HG03354 (cell line): Measurements from ENCODE around the gene TMEM101.
"Not testable (repeated sequence)": the region's sequence is repeated elsewhere in the genome, so short reads cannot be mapped to it uniquely, and the experiment has no call there.

Source experiments
- ATAC-seq: cut with Tn5 transposase; IDR thresholded peaks from one replicate; pipeline ENCODE4 v1.9.1; 2021; ENCODE audit warnings: mild to moderate bottlenecking; ENCODE audit not compliant: unreplicated experiment, poor library complexity, severe bottlenecking

The TMEM101 gene

DNA sequence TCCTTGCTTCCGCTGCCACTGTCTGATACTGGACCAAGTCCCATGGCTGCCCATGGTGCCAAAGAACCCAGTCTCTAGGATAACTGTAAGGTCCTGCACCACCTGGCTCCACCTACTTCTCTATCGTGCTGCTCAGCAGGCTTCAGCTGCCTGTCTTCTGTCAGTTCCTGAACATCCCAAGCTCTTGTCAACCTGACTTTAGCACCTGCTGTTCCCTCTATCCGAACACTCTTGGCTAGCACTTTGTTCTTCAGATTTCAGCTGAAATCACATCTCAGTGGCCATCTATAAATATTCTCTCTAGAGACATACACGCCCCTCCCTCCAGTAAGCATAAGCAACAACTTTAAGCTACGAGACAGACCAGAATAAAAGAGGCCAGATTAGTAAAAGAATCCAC, 15.0 kb upstream of the TMEM101 start:
- no peak for ATAC-seq

DNA sequence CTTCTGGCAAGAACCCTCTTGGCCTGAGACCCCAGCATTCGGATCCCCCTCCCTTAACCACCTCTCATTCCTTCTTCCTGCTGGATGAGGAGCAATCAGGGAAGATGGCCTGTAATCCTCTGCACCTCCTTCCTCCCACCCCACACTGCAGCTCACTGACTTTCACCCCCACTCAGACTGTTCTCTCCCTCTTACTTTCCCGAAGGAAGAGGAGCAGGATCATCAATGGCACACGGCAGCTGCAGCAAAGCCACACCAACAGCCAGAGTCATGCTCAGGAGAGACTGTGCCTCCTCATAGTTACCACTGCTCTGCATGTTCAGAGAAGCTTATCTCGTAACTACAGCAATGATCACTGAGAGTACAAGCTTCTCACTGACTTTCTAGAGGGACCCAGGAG, 10.1 kb upstream of the TMEM101 start:
- ATAC-seq: no peak

DNA sequence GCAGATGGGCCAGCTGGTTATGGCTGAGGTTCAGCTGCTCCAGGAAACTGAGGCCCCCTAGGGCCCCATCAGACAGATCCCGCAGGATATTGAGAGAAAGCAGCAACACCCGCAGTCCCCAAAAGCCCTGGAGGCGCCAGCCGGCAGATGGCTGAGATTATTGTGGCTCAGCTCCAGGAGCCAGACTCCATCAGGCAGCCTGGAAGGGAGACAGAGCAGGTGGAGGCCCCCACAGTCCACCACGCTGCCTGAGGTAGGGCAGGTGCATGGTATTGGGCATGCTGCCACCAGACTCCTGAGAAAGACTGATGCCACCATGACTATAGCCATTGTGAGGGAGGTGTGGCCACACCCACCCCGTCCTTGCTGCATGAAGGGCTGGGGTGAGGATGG, 9.5 kb upstream of the TMEM101 start:
- no peak for ATAC-seq

DNA sequence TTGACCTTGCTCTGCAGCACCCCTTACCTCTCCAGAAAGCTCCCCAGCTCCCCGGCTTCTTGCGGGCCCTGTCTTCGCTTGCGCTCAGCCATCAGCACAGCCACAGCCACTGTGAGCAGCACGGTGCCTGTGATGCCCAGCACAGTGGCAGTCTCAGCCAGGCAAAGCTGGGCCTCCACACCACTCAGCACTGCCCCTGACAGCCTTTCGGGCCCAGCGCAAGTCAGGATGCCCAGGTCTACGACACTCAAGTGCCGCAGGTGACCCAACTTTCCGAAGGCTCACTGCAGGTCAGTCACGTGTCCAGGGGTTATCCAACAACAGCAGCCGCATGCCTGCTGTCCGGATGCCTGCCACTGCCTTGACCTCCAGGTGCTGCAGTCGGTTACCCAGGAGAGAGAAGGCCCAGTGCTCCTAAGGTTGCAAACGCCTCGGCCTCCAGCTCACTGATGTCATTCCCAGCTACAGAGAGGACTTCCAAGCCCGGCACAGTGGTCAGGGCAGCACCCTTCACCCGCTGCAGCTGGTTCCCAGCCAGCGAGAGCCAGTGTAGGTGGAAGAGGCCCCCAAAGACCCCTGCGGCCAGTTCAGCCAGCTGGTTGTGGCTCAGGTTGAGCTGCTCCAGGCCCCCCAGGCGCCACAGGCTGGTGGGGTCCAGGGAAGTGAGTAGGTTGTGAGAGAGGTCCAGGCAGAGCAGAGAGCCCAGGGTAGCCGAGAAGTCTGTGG, 8.9 kb upstream of the TMEM101 start:
- ATAC-seq: no peak

DNA sequence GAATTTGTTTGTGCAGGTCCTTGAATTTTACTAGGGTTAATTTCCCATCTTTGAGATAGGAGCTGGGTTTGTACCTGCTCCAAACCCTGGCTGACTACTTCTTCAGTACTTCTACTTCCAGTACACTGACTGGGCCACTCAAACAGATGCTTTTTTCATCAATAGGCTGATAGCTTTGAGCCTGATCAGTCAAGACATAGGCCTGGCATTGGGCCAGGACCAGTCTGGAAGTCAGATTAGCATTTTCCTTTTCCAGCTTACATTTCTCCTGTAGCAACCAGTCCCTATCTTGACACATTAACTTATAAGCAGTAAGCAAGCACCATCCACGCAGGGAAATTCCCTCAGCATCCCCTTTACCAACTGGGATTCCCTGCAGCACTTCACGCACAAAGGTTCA, 7.5 kb upstream of the TMEM101 start:
- no peak for ATAC-seq

DNA sequence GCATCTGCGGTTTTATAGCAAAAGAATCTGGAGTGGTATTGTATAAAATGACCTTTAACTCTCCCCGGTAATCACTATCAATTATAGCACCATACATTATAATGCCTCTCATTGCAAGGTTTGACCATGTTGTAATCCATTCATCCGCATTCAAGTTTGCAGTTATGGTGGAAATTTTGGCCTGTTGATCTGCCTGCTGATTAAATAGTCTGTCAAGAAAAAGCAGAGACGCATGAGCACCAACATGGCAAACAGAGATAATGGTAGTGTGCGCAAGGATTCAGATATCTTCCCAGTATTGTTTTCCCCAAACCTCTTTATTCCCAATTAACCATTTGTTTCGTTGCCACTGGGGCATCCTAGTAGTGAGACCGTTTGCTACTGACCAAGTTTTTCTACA, 6.5 kb upstream of the TMEM101 start:
- ATAC-seq: not testable (repeated sequence)

DNA sequence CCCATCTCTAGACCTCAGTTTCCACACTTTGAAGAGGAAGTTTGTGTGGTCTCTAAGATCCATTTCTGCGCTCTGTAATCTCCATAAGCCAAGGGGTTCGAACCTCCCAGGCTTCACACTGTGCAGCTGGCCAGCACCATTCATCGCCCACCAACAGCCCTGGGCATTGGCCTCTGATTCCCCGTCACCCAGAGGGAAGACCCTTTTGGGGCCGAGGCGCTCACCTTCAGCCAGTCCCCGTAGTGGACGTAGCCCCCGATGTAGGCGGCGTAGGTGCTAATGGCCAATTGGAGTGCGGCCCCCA, 678 bp downstream of the TMEM101 start:
- no peak for ATAC-seq

DNA sequence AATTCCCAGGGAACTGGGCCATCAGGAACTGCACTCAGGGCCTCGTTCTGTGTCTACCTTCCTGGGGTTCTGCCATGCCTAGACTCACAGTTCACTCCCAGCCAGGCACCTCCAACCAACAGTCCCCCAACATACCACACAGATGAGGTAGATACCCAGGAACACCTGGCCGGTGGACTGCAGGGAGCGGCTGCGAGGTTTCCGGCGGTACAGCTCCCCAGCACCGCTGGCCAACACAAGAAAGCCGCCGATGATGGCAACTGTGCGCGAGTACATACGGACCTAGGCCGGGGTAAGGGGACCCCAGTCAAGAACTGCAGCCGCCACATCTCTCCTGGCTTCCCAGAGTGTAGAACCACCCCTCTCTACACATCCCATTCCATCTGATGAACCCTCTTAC, 1.9 kb downstream of the TMEM101 start:
- no peak for ATAC-seq

DNA sequence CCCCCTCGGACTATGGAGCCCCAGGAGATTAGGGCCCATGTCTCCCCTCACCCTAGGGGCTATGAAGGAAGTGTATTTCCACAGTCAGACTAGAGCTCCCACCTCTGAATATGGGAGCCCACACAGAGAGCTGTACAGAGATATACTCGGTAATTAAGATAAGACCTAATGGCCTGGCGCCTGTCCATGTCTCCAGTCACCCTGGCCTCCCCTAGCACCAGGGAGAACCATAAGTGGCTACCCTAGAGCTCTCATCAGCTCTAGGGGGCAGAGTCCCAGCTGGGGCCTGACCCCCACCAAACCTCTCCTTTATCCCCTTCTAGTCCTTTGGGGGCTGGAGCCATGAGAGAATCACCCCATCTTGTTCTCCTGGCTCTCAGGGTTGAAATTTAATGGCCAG, 2.4 kb downstream of the TMEM101 start:
- ATAC-seq: no peak

DNA sequence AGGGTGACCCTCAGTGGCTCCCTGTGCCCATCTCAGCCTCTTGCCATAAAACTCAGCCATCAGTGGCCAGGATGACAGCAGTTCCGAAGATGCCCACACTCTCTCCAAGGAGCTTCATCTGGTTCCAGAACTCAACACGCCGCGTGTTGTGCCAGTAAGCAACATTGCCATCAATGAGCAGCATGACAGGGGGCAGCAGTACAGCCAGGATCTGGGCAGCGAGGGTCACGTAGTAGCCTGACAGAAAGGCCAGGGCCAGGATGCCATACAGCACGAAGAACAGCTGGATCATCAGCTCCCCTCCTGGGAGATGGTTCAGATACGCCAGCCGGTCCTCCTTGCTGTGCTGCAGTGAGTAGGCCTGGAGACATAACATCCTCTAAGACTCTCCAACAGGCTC, 2.9 kb downstream of the TMEM101 start:
- ATAC-seq: no peak

DNA sequence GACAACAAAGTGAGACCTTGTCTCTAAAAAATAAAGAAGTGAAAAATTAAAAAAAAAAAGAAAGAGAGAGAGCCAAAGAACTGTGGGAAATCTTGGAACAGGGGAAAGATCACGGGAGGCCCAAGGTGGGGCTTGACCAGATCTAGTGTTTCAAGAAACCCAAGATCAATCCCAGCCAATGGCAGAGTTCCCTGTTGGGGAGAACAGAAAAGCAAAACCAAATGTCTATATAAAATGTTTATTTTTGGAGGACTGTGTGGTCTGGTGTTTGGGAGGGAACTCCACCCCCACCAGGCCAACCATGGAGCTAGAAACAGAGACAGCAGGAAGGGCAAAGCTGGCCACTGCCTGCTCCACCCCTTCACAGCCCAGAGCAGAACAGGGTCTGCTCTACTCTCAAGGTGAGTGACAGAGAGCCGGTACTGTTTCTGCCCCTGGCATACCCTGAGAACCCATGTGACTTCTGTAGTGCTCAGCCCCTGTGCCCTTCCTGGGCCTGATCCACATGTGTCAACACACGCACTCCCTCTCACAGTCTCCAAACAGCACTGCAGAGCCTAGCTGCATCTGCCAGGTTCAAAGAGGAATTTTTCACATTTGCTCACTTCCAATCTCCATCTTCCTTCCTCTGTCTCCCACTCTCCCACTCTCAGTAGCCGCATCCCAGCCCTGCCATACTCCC, 3.7 kb downstream of the TMEM101 start:
- ATAC-seq: no peak

DNA sequence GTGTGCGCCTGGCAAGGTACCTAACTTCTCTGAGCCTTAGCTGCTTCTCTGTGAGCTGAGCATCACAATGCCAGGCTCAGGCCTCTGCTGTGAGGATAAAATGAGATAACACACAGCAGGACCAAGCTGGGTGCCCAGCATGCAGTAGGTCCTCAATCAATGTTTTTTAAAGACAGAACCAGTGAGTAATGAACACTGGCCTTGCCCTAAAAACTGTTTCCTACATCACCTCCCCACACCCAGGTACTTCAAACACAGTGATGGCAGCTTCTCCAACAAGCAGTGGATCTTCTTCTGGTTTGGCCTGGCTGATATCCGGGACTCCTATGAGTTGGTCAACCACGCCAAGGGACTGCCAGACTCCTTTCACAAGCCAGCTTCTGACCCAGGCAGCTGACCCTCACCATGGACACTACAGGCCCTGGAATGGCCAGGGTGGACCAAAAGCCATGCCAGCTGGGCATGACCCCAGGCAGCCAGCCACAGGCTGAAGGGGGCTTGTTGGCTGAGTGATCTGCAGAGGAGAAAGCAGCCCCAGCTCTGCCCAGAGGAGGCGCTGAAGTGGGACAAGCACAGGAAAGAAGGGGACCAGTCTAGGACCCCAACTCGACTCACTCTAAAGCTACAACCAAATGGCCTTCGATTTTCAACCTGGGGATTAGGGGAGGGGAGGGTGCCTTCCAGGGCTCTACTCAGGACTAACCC, 6.4 kb downstream of the TMEM101 start:
- ATAC-seq: no peak

DNA sequence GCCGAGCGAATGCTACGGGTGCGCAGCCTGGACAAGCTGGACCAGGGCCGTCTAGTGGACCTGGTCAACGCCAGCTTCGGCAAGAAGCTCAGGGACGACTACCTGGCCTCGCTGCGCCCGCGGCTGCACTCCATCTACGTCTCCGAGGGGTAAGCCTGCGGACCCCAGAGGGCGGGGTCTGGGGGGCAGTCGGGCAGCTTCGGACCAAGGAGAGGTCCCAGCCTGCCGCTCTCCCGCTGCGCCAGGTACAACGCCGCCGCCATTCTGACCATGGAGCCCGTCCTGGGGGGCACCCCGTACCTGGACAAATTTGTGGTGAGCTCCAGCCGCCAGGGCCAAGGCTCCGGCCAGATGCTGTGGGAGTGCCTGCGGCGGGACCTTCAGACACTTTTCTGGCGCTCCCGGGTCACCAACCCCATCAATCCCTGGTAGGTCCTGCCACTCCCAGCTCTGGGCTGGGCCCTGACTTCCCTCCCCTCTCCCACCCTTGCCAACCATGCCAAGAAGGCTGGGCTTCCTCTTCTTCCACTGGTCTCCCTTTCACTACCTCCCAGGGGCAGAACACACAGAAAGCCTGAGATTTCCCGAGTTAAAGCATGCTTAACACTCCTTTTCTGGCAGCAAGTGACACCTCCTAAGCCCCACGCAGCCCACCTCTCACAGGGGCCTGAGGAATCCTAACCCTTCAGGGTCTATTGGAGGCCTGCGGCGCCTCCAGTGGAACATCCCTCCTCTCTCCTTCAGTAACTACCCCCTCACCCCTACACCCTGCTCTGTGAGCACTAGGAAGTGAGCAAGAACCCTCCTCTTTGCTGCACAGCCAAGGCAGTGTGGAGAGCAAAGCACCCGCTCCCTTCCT, 7.2 kb downstream of the TMEM101 start:
- ATAC-seq: no peak

DNA sequence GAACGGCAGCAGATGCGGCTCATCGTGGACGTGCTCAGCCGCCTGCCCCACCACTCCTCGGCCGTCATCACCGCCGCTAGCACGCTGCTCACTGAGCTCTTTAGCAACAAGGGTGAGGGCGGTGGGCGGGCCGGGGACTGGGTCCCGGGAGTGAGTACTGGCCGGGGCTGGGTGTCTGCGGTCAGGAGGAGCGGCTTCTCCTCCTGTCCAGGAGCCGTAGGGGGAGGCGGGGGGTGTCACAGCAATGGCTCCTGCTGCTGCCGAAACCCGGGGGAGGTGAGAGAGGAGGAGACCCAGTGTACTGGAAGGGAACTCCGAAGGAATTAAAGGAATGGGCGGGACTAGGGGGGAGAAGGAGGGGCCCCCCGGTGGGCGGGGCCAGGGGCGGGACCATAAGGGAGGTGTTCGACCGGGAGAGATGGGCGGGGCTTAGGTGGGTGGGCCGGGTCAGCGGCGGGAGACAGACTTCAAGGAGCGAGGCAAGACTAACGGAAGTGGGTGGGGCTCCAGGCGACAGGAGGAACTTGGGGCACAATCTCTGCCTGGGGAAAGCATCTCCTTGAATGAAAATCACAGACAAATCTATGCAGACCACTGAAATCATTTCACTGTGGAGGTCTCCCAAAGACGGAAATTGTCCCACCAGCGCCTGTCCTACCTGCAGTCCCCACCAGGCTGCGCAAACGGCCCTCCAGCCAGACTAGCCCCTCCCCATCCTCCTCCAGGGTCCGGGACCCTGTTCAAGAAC, 8.0 kb downstream of the TMEM101 start:
- ATAC-seq: peak; percentile 65

DNA sequence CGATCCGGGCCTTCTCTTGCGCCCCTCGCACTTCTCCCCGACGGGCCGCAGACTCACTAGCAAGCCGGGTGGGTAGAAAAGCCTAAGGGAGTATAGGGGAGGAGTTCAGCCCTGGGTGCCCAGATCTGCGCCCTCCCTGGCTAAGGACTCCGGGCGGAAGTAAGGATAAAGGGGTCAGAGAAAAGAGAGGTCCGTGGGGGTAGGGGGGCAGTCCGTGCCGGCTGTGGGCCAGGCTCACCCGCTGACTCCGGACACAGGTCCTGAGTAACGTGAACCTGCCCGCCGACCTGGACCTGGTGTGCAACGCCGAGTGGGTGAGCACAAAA, 8.5 kb downstream of the TMEM101 start:
- ATAC-seq: no peak

DNA sequence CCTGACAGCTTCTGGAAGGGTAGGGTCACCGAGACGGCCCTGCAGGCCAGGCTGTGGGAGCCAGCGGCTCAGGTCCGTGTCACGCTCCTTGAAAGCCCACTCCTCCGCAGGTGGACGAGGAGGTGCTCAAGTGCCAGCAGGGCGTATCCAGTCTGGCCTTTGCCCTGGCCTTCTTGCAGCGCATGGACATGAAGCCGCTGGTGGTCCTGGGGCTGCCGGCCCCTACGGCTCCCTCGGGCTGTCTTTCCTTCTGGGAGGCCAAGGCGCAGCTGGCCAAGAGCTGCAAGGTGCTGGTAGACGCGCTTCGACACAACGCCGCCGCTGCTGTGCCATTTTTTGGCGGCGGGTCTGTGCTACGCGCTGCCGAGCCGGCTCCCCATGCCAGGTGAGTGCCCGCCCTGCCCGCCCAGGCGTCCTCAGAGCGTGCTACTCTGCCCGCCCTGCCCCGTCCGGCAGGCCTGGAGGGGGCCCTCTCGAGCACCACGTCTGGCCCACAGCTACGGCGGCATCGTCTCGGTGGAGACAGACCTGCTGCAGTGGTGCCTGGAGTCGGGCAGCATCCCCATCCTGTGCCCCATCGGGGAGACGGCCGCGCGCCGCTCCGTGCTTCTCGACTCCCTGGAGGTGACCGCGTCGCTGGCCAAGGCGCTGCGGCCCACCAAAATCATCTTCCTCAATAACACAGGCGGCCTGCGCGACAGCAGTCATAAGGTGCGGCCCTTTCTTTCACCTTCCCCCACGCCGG, 9.1 kb downstream of the TMEM101 start:
- no peak for ATAC-seq

DNA sequence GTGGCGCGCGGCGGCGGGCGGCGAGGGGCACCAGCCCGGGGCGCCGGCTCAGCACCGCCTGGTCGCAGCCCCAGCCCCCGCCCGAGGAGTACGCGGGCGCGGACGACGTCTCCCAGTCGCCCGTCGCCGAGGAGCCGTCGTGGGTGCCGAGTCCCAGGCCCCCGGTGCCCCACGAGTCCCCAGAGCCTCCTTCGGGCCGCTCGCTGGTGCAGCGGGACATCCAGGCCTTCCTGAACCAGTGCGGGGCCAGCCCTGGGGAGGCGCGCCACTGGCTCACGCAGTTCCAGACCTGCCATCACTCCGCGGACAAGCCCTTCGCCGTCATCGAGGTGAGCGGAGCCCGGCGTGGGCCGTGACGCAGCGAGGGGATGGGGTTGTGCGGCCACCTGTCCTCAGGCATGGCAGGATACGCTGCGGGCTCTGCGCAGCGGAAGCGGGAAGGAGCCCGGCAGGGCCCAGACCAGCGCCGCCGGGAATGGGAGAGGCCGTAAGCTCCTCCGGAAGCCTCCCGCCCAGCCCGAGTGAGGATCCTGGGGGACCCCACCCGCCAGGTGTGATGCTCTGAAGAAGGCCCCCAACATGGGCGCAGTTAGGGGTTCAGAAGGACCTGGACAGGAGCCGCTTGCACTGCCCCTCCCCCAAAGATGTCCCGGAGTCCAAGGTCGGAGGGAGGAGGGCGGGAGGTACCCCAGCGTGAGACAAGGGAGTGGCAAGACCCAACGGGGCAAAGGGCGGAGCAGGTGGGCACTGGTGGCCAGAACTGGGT, 9.8 kb downstream of the TMEM101 start:
- ATAC-seq: no peak

DNA sequence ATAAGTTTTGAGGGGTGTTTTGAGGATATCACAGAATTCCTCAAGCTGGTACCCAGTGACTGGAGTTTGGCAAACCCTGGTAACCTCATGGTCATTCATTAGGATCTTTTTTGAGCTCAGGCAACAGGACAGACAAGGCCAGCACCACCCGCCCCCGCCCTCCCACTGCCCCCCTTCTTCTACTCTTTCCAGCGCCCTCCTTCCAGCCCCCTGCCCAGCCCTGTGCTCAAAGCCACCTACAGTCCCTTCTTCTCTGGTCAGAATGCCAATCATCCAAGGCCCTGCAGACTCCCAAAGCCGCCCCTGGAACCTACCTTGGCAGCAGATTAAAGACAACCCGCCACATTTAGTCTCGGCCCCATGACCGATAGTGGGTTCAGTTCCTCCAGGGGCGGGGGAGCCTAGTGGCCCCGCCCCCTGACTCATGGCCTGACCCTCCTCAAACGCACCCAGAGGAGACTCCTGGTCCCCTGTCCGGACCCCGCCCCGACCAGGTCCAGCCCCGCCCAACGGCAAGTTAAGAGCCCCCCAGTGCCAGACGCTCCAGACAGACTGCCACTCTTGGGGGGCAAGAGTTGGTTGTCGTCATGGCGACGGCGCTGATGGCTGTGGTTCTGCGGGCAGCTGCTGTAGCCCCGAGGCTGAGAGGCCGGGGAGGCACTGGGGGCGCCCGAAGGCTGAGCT, 10.5 kb downstream of the TMEM101 start, which contains the start of gene NAGS:
NAGS (plus strand) TSS at position 546 of the 684 bp plus-strand sequence; CDS start at position 588, 42 bp downstream.
- no peak for ATAC-seq
